HepG2 (cell line): ENCODE data around the gene CDC37L1. TPM values are rescaled to one million over a fixed set of nuclear protein-coding genes. Genes with fewer than 3 reads are reported as not detected.

Source experiments
- ATAC-seq: fragments of 200-7000 bp; cut with Tn5 transposase; 3 replicates; pipeline ENCODE4 v1.9.1; 2020; ENCODE audit warnings: mild to moderate bottlenecking, moderate library complexity
- BruUV-seq: library from RNA; stranded (reverse); fragments of 400-500 nt; replicated peaks from 2 replicates; lab custom pipeline; 2021; lab: Mats Ljungman, UMichigan
- CTCF ChIA-PET: fragments of 300-600 bp; formaldehyde crosslinking; extraction: SDS; loops from one replicate; lab custom pipeline; 2021; ENCODE audit warnings: low total read pairs, inconsistent platforms, low intra/inter-chr PET ratio; lab: Yijun Ruan, JAX
- POLR2A ChIA-PET: fragments of 350-600 bp; sonication (Branson Sonifier 250); formaldehyde crosslinking; loops from one replicate; lab custom pipeline; 2020; ENCODE audit warnings: antibody characterized with exemption, inconsistent platforms; lab: Yijun Ruan, JAX
- DNase-seq: peaks from one replicate; pipeline ENCODE4 v3.0.0-alpha.2; 2015; ENCODE audit warnings: low spot score
- FAIRE-seq: peaks from 3 replicates; lab custom pipeline; 2011; peaks lifted over from hg19 to GRCh38; lab: Jason Lieb, UNC
- H2AFZ ChIP-seq: one replicate; pipeline ENCODE4 v1.6.1; 2011; ENCODE audit warnings: low read length, inconsistent platforms
- H3K27ac ChIP-seq: fragments of 300-600 bp; 3 replicates; pipeline ENCODE4 v1.8.0; 2011; ENCODE audit warnings: mixed run types, mild to moderate bottlenecking, mixed read lengths, low read length, inconsistent platforms; ENCODE audit not compliant: insufficient read depth; ENCODE audit errors: extremely low read length
- H3K27me3 ChIP-seq, 2 experiments: fragments of 200-600 bp in 1 of 2; 2 replicates in 1 of 2; 3 replicates in 1 of 2; pipeline versions ENCODE4 v1.6.0 to v1.8.0; 2011; ENCODE audit warnings: low read length in 2 of 2, mild to moderate bottlenecking in 2 of 2, moderate library complexity in 2 of 2, inconsistent platforms in 1 of 2; ENCODE audit not compliant: insufficient read depth in 2 of 2, control insufficient read depth in 1 of 2
- H3K36me3 ChIP-seq, 2 experiments: fragments of 200-600 bp in 1 of 2; replicated peaks in 1 of 2; 2 replicates in 1 of 2; 3 replicates in 1 of 2; pipeline versions ENCODE4 v1.5.1 to v1.8.0; 2011; ENCODE audit warnings: low read length in 2 of 2, inconsistent platforms in 1 of 2; ENCODE audit not compliant: insufficient read depth in 2 of 2, control insufficient read depth in 1 of 2
- H3K4me1 ChIP-seq: 2 replicates; pipeline ENCODE4 v1.5.1; 2012; ENCODE audit warnings: low read length, inconsistent platforms; ENCODE audit not compliant: insufficient read depth
- H3K4me2 ChIP-seq: 2 replicates; pipeline ENCODE4 v1.6.0; 2011; ENCODE audit warnings: low read depth, low read length, inconsistent platforms
- H3K4me3 ChIP-seq, 3 experiments: fragments of 200-600 bp in 1 of 3; sonication (generic), shearing (Covaris generic) in 1 of 3; replicated peaks in 1 of 3; 2 replicates each; pipeline ENCODE4 v1.5.1; 2011 to 2016; ENCODE audit warnings: low read length in 3 of 3, inconsistent platforms in 2 of 3, low read depth in 2 of 3, mild to moderate bottlenecking in 2 of 3, control low read depth in 1 of 3, mixed read lengths in 1 of 3; ENCODE audit not compliant: insufficient read depth in 1 of 3
- H3K79me2 ChIP-seq: one replicate; pipeline ENCODE4 v1.6.1; 2011; ENCODE audit warnings: low read length, inconsistent platforms; ENCODE audit not compliant: insufficient read depth
- H3K9ac ChIP-seq: 2 replicates; pipeline ENCODE4 v1.6.0; 2011; ENCODE audit warnings: mild to moderate bottlenecking, low read depth, low read length, inconsistent platforms; ENCODE audit not compliant: insufficient read depth
- H3K9me3 ChIP-seq: 2 replicates; pipeline ENCODE4 v1.5.1; 2012; ENCODE audit warnings: mild to moderate bottlenecking, low read length
- H4K20me1 ChIP-seq: 2 replicates; pipeline ENCODE4 v1.6.0; 2011; ENCODE audit warnings: inconsistent platforms, mild to moderate bottlenecking, low read length, moderate library complexity; ENCODE audit not compliant: insufficient read depth
- ATF7-NPFF ChIP-seq: sonication (generic); formaldehyde crosslinking; IDR thresholded peaks from 2 replicates; pipeline ENCODE4 v1.8.1; 2023; ENCODE audit warnings: mild to moderate bottlenecking, low read depth, missing genetic modification reagents, moderate library complexity
- HMG20B ChIP-seq: conservative IDR thresholded peaks from 2 replicates; pipeline ENCODE4 v1.6.1; 2016; ENCODE audit warnings: missing genetic modification reagents, missing compliant biosample characterization
- MXI1 ChIP-seq: IDR thresholded peaks from 3 replicates; pipeline ENCODE4 v1.6.1; 2012; ENCODE audit warnings: low read depth, low read length, inconsistent platforms, borderline replicate concordance
- SP2 ChIP-seq: sonication (generic); formaldehyde crosslinking; IDR thresholded peaks from 2 replicates; pipeline ENCODE4 v1.5.1; 2020; ENCODE audit warnings: mild to moderate bottlenecking, missing genetic modification reagents
- ZFP62 ChIP-seq: sonication (generic); formaldehyde crosslinking; IDR thresholded peaks from 2 replicates; pipeline ENCODE4 v1.4.0; 2020; ENCODE audit warnings: missing genetic modification reagents
- ZNF30 ChIP-seq: sonication (generic); formaldehyde crosslinking; IDR thresholded peaks from 2 replicates; pipeline ENCODE4 v1.5.0; 2020; ENCODE audit warnings: mild to moderate bottlenecking, missing genetic modification reagents
- WGBS: methylation state at CpG from one replicate; pipeline ENCODE4 v1.1.6; 2017; ENCODE audit warnings: low lambda C conversion rate; 5-methylcytosine and 5-hydroxymethylcytosine counted together
- in situ Hi-C: cut with HindIII; loops from 2 replicates; pipeline ENCODE4 v1.10.0; 2017; ENCODE audit warnings: low pct_unique_long_range_greater_than_20kb; ENCODE audit not compliant: extremely low pct_ligation_motif_present
- intact Hi-C: fragments of 100-400 bp; cut with micrococcal nuclease; formaldehyde crosslinking; loops from one replicate; pipeline ENCODE4 v1.10.0; 2022; ENCODE audit not compliant: unreplicated experiment
- polyA plus RNA-seq, 8 experiments: library from polyadenylated mRNA; depleted of rRNA in 3 of 8; stranded (reverse) in 7 of 8; unstranded in 1 of 8; fragments of >200 nt; fragmentation: Illumina TruSeq in 4 of 8; extraction: Trizol in 4 of 8; gene quantifications; 2 replicates each; pipeline versions ENCODE4 v1.2.1 to v1.2.3, GENCODE V29; 2011 to 2016; ENCODE audit warnings: low read depth in 4 of 8, missing spikeins in 1 of 8, mixed read lengths in 1 of 8; ENCODE audit not compliant: insufficient read depth in 1 of 8
- total RNA-seq, 5 experiments: library from RNA; depleted of rRNA; stranded (reverse); fragments of >200 nt; fragmentation: Illumina TruSeq; extraction: Trizol; gene quantifications; 2 replicates each; pipeline ENCODE4 v1.2.3, GENCODE V29; 2016; ENCODE audit warnings: low read depth in 1 of 5
- TF ChIP-seq, protein P1 (sequence below): sonication (generic); formaldehyde crosslinking; IDR thresholded peaks from 2 replicates; pipeline ENCODE4 v1.8.1; 2022; ENCODE audit warnings: low read depth, mild to moderate bottlenecking, missing genetic modification reagents

Gene CDC37L1
- total and polyA plus RNA-seq, 2 of the 13 experiments (the other 11 are each of a cell fraction or from before 2014, with no cell fraction given), result 5.5 to 17.0 TPM

DNA sequence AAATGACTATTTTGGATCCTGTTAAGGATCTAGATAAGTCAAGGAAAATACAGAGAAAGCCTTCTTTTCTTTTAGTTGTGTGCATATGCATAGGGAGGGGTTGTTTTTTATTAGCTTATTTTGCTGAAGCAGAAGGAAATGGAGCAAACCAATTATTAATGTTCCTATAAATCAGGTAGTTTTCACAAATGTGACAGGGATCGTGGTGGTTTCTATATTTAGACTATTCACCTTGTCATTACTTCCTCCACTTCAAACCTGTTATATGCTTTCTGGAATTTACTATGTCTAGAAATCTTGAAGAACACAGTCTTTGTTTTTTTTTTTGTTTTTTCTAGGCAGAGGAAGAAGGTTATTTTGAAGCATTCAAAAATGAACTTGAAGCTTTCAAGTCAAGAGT is 22.2 kb downstream of the CDC37L1 start (continued):
- TF ChIP-seq, protein P1, sequence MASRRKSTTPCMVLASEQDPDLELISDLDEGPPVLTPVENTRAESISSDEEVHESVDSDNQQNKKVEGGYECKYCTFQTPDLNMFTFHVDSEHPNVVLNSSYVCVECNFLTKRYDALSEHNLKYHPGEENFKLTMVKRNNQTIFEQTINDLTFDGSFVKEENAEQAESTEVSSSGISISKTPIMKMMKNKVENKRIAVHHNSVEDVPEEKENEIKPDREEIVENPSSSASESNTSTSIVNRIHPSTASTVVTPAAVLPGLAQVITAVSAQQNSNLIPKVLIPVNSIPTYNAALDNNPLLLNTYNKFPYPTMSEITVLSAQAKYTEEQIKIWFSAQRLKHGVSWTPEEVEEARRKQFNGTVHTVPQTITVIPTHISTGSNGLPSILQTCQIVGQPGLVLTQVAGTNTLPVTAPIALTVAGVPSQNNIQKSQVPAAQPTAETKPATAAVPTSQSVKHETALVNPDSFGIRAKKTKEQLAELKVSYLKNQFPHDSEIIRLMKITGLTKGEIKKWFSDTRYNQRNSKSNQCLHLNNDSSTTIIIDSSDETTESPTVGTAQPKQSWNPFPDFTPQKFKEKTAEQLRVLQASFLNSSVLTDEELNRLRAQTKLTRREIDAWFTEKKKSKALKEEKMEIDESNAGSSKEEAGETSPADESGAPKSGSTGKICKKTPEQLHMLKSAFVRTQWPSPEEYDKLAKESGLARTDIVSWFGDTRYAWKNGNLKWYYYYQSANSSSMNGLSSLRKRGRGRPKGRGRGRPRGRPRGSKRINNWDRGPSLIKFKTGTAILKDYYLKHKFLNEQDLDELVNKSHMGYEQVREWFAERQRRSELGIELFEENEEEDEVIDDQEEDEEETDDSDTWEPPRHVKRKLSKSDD (CRISPR knock-in tag), result no peak
- TF ChIP-seq SP2 (no peak), ZNF30 (CRISPR knock-in tag) (no peak), ZFP62 (CRISPR knock-in tag) (no peak), MXI1 (no peak), HMG20B (CRISPR knock-in tag) (no peak)

DNA sequence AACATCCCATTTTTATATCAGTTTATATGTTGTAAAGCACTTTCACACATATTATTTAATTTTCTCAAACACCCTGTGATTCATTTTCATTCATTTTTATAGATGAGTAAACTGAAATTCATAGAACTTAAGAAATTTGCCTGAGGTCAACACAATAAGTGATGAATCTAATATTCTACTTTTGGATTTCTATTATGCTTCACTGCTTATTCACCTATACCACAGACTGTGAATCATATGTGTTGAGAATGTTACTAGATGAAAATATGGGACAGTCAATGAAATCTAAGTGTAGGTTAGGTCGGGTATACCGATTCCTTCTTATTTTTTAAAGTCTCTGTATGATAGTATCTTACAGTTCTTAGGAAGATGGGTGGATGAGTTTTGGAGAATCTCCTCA is 24.8 kb downstream of the CDC37L1 start:
- ChIA-PET CTCF (no interaction called here), POLR2A (no interaction called here)
- H3K9ac ChIP-seq, result no peak overlapping the region
- no TSS peak for BruUV-seq
- peaks cover 22% of the 10 kb centered on the region for H3K4me1 ChIP-seq
- no peaks in the 10 kb centered on the region for H3K9me3 ChIP-seq
- in situ Hi-C loops (no loop called here), intact Hi-C loops (no loop called here)
- 0 out of 2 replicates have a peak, but pooled peaks cover 3% of the 10 kb centered on the region for H4K20me1 ChIP-seq
- no peaks in the 10 kb centered on the region for H3K79me2 ChIP-seq
- H3K4me2 ChIP-seq, result no peak overlapping the region
- WGBS, result 94% methylated on average over 2 of the region's 2 CpGs
- H3K4me3 ChIP-seq, result no peak overlapping the region
- H2AFZ ChIP-seq, result no peak overlapping the region
- H3K27me3 ChIP-seq, result no peaks in the 10 kb centered on the region
- TF ChIP-seq ATF7-NPFF (CRISPR knock-in tag), result no peak
- no peak for ATAC-seq
- no peak overlapping the region for H3K27ac ChIP-seq
- FAIRE-seq, result no peak
- no peak for DNase-seq
- H3K36me3 ChIP-seq, result peaks cover 0 to 12% of the 10 kb centered on the region in 2 experiments; a peak in 4 of 5 replicates
